NCI-H1930 (cell line): ENCODE data around the gene METAP2.
"Not testable (repeated sequence)": the region's sequence is repeated elsewhere in the genome, so short reads cannot be mapped to it uniquely, and the experiment has no call there.

Experiments
- DNase-seq, 2 experiments: peaks; one replicate each; lab custom pipeline; 2025; lab: John Stamatoyannopoulos, UW

Gene METAP2

GRCh38 chr12:95473884-95474659 lies at the start of gene METAP2:
Gene METAP2 (plus strand): TSS chr12:95474152. CDS start chr12:95474180, 28 bp downstream.
- DNase-seq, result peak; percentile 83 to 85

- no peak for DNase-seq
Measured at GRCh38 chr12:95424271-95424994, 49.5 kb upstream of the METAP2 start.

- DNase-seq, result no peak
Measured at GRCh38 chr12:95429172-95429510, 44.8 kb upstream of the METAP2 start.

GRCh38 chr12:95431120-95431519 lies 42.8 kb upstream of the METAP2 start:
- DNase-seq, result no peak

- no peak for DNase-seq
Measured at GRCh38 chr12:95435355-95435754, 38.6 kb upstream of the METAP2 start.

GRCh38 chr12:95437565-95437964 lies 36.4 kb upstream of the METAP2 start:
- no peak for DNase-seq

- DNase-seq, result no peak
Measured at GRCh38 chr12:95439461-95440230, 34.3 kb upstream of the METAP2 start.

GRCh38 chr12:95440401-95440800 lies 33.6 kb upstream of the METAP2 start:
- no peak for DNase-seq

GRCh38 chr12:95443459-95443858 lies 30.5 kb upstream of the METAP2 start:
- DNase-seq, result no peak

GRCh38 chr12:95445099-95445498 lies 28.9 kb upstream of the METAP2 start:
- not testable (repeated sequence) for DNase-seq

- DNase-seq, result no peak
Measured at GRCh38 chr12:95445884-95446505, 28.0 kb upstream of the METAP2 start.

GRCh38 chr12:95446506-95446900 lies 27.4 kb upstream of the METAP2 start:
- DNase-seq, result no peak

- DNase-seq, result not testable (repeated sequence)
Measured at GRCh38 chr12:95449656-95450055, 24.3 kb upstream of the METAP2 start.

GRCh38 chr12:95452501-95452900 lies 21.5 kb upstream of the METAP2 start:
- DNase-seq, result not testable (repeated sequence)

- DNase-seq, result not testable (repeated sequence)
Measured at GRCh38 chr12:95453881-95454280, 20.1 kb upstream of the METAP2 start.

- DNase-seq, result not testable (repeated sequence)
Measured at GRCh38 chr12:95454780-95455215, 19.2 kb upstream of the METAP2 start.

GRCh38 chr12:95457605-95458004 lies 16.3 kb upstream of the METAP2 start:
- not testable (repeated sequence) for DNase-seq

GRCh38 chr12:95458761-95459160 lies 15.2 kb upstream of the METAP2 start:
- no peak for DNase-seq

- no peak for DNase-seq
Measured at GRCh38 chr12:95459310-95459709, 14.6 kb upstream of the METAP2 start.

- no peak for DNase-seq
Measured at GRCh38 chr12:95460105-95460504, 13.8 kb upstream of the METAP2 start.

- no peak for DNase-seq
Measured at GRCh38 chr12:95460896-95461295, 13.1 kb upstream of the METAP2 start.

- DNase-seq, result no peak
Measured at GRCh38 chr12:95462081-95462480, 11.9 kb upstream of the METAP2 start.
